Retinal pigment epithelial cell (primary cell): ENCODE measurements around the gene KRTAP10-6.
"Not testable (repeated sequence)": the region's sequence is repeated elsewhere in the genome, so short reads cannot be mapped to it uniquely, and the experiment has no call there.

Experiments used
- DNase-seq: peaks from one replicate; pipeline ENCODE4 v3.0.0-alpha.2; 2010; ENCODE audit warnings: low read depth
- H3K4me3 ChIP-seq: 2 replicates; pipeline ENCODE4 v1.5.1; 2011; ENCODE audit warnings: mild to moderate bottlenecking, low read length, control low read depth, moderate library complexity
- CTCF ChIP-seq: conservative IDR thresholded peaks from 2 replicates; pipeline ENCODE4 v1.5.1; 2011; ENCODE audit warnings: low read depth, low read length, control low read depth, inconsistent platforms

KRTAP10-6 gene

GRCh38 chr21:44594406-44594916 lies 2.2 kb upstream of the KRTAP10-6 start:
- no peak overlapping the region for H3K4me3 ChIP-seq
- no peak for TF ChIP-seq CTCF

DNA sequence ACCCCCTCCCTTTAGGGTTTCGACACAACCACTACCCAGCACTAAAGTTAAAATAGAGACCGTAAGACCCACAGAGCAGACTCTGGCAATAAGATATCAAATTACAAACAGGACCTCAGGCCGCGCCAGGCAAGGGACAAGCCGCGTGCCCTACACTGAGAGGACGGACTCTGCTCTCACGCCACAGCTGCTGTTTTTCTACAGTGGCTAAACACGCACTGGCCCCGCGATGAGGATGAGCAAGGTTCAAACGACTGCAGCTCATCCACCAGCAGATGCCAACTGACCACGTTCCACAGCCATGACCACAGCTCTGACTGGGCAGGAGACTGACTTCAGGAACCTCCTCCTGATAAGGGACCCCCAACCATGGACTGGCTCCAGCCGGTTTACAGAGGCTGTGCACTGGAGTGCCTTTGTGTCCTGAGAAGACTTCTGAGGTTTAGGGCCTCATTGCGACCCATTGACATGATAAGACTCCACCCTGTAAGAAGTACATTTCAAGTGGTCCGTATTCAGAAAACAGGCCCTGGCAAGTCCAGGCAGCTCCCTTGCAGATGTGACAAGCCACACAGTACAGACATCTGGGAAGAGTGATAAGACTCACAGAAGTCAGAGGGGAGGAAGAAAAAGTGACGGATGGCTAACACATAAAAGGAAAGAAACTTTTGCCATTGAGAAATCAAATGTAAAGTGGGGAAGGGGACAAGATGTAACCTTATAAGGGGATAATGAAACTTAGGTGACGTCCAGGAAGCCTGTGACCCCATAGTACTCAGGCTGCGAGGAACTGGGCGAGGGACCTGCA lies 1.5 kb upstream of the KRTAP10-6 start:
- H3K4me3 ChIP-seq = no peak overlapping the region
- no peak for TF ChIP-seq CTCF
- DNase-seq = no peak

More at GRCh38 chr21:44594406-44594916, 2.2 kb upstream of the KRTAP10-6 start:
- no peak for DNase-seq

DNA sequence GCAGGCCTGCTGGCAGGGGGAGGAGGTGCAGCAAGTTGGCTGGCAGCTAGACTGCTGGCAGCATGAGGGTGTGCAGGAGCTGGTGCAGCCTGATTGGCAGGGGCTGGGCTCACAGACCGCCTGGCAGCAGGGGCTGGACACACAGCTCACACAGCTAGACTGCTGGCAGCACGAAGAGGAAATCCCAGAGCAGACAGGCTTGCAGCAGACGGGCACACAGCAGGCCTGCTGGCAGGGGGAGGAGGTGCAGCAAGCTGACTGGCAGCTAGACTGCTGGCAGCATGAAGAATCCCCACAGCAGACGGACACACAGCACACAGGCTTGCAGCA lies 539 bp downstream of the KRTAP10-6 start:
- not testable (repeated sequence) for DNase-seq

GRCh38 chr21:44590897-44591800 lies 1.2 kb downstream of the KRTAP10-6 start:
- not testable (repeated sequence) for H3K4me3 ChIP-seq, DNase-seq

More for the DNA sequence above, 539 bp downstream of the KRTAP10-6 start:
- H3K4me3 ChIP-seq = not testable (repeated sequence)

- no peak overlapping the region for H3K4me3 ChIP-seq
- DNase-seq = no peak
- TF ChIP-seq CTCF = no peak
Measured at GRCh38 chr21:44590311-44590721, 2.0 kb downstream of the KRTAP10-6 start.

DNA sequence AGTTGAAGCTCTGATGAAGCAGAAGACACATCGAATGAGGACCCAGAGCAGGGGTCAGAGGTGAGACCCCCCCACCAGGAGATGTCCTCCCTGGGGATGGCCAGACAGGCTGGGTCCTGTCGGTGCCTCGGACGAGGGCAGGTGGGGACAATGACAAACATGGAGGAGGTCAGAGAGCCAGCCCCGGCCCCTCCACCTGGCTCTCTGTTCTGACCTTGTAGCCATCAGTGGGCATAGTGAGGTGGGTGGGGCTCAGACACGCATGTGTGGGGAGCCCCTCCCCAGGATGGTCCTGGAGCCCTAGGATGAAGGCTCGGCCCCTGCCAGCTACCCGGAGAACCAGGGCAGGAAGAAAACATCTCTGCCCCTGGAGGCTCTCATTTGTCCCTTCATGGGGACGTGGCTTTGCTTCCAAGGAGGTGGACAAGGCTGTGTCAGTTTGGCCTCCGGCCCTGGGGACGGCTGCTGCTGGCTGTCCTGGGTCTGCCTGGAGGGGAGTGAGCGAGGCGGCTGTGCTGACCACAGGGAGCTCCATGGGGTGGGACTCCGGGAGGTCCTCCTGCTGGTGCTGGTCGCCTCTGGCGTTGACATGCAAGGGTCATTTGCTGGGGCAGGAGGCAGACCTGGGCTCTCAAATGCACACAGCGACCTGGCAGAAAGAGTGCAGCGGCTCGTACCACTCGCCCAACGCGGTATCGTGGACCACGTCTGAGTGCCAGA lies 2.6 kb downstream of the KRTAP10-6 start:
- H3K4me3 ChIP-seq = no peak overlapping the region
- DNase-seq = no peak
- TF ChIP-seq CTCF = no peak

DNA sequence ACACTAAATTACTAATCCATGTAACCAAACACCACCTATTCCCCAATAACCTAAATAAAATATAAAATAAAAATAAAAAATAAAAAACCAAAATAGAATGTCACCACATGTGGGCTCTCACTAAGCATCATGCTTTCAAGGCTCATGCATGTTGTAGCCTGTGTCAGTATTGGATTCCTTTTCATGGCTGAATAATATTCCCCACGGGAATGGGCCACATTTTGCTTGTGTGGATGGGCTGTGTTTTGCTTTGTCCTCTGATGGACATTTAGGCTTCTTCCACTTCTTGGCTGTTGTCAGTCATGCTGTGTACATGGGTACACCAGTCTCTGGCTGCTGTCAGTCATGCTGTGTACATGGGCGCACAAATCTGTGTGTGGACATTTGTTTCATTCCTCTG lies 3.2 kb downstream of the KRTAP10-6 start:
- TF ChIP-seq CTCF = no peak
- no peak overlapping the region for H3K4me3 ChIP-seq
- DNase-seq = no peak
